ENCODE results near the gene EMP2.
A peak's percentile ranks its signal among the peaks of the same experiment; 100 is the strongest.

GRCh38 chr16:10578474-10579316, 1.7 kb downstream of the EMP2 start:
- TF ChIP-seq CTCF (IDR thresholded peaks at IDR 0.05) (no peak), POLR2A (IDR thresholded peaks at IDR 0.05) (no peak), POLR2AphosphoS5 (IDR thresholded peaks at IDR 0.05; ENCODE audit: insufficient read depth in 1 of 2, low read depth in 1 of 2) (peak in 1 of 2 donors; percentile 45)

All from vagina (tissue), 2 donors.